Stomach smooth muscle (tissue), 2 donors: Measurements from ENCODE around the gene TCTN1.

Experiments
- H3K27ac ChIP-seq: one replicate; pipeline ENCODE4 v1.7.0; 2013; ENCODE audit warnings: mild to moderate bottlenecking, low read length, inconsistent platforms
- H3K27me3 ChIP-seq, 2 donors: one replicate each; pipeline ENCODE4 v1.7.0; 2013; ENCODE audit warnings: low read length in 2 of 2; ENCODE audit not compliant: insufficient read depth in 2 of 2, control insufficient read depth in 1 of 2
- H3K36me3 ChIP-seq, 2 donors: one replicate each; pipeline ENCODE4 v1.7.0; 2013; ENCODE audit warnings: low read length in 2 of 2; ENCODE audit not compliant: control insufficient read depth in 2 of 2, insufficient read depth in 2 of 2
- H3K4me1 ChIP-seq: one replicate; pipeline ENCODE4 v1.7.0; 2013; ENCODE audit warnings: low read length; ENCODE audit not compliant: control insufficient read depth, insufficient read depth
- H3K4me3 ChIP-seq, 2 donors: one replicate each; pipeline ENCODE4 v1.7.0; 2013; ENCODE audit warnings: low read length in 2 of 2
- H3K9ac ChIP-seq, 2 donors: one replicate each; pipeline ENCODE4 v1.7.0; 2013; ENCODE audit warnings: low read length in 2 of 2, mild to moderate bottlenecking in 1 of 2
- H3K9me3 ChIP-seq, 2 donors: one replicate each; pipeline ENCODE4 v1.7.0; 2013; ENCODE audit warnings: low read length in 2 of 2; ENCODE audit not compliant: control insufficient read depth in 2 of 2
- donor health status: healthy.
- donor health status: Pancreatic carcinoma.

Gene TCTN1

DNA sequence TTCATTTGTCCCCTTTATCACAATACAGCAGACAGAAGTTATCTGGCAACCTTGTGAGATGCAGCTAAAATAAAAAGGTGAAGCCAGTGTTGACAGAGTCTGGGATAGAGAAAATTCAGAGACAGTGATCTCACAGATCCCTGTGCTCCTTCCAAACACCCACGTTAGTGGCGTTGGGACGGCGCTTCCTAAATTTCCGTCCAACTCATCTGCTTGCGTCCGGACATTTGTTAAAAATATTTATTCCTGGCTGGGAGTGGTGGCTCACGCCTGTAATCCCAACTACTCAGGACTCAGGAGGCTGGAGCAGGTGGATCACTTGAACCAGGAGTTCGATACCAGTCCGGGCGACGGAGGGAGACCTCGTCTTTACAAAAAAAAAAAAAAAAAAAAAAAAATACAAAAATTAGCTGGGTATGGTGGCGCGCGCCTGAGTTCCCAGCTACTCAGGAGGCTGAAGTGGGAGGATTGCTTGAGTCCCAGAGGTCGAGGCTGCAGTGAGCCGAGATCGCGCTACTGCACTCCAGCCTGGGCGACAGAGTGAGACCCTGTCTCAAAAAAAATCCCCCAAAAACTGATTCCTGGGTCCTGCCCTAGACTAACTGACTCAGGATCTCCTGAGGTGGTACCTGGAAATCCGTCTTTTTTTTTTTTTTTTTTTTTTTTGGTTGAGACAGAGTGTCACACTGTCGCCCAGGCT lies 708 bp upstream of the TCTN1 start:
- no peak overlapping the region for H3K27ac ChIP-seq
- H3K4me1 ChIP-seq = peaks cover 7% of the 10 kb centered on the region
- no peaks in the 10 kb centered on the region for H3K9me3 ChIP-seq
- H3K9ac ChIP-seq = peak overlapping the region; percentile 66 to 95
- H3K27me3 ChIP-seq = no peaks in the 10 kb centered on the region
- peak overlapping the region; percentile 79 to 91 for H3K4me3 ChIP-seq
- peaks cover 2 to 6% of the 10 kb centered on the region in 2 donors for H3K36me3 ChIP-seq

- no peaks in the 10 kb centered on the region for H3K27me3 ChIP-seq
- H3K36me3 ChIP-seq = peaks cover 2 to 6% of the 10 kb centered on the region in 2 donors
- H3K9me3 ChIP-seq = no peaks in the 10 kb centered on the region
- no peak overlapping the region for H3K9ac ChIP-seq
- H3K4me3 ChIP-seq = no peak overlapping the region
- peaks cover 7% of the 10 kb centered on the region for H3K4me1 ChIP-seq
- H3K27ac ChIP-seq = no peak overlapping the region
Observed at GRCh38 chr12:110615171-110615570, 1.2 kb downstream of the TCTN1 start.

- H3K27ac ChIP-seq = no peak overlapping the region
Observed at GRCh38 chr12:110616471-110617115, 2.7 kb downstream of the TCTN1 start.

GRCh38 chr12:110619534-110619953 lies 5.6 kb downstream of the TCTN1 start:
- Histone ChIP-seq H3K4me1 (no peaks in the 10 kb centered on the region), H3K27me3 (no peaks in the 10 kb centered on the region), H3K9me3 (no peaks in the 10 kb centered on the region), H3K4me3 (no peak overlapping the region), H3K36me3 (peaks cover 9 to 10% of the 10 kb centered on the region in 2 donors), H3K27ac (no peak overlapping the region), H3K9ac (no peak overlapping the region)

More at GRCh38 chr12:110616471-110617115, 2.7 kb downstream of the TCTN1 start:
- Histone ChIP-seq H3K4me3 (no peak overlapping the region), H3K4me1 (peaks cover 7% of the 10 kb centered on the region), H3K9ac (no peak overlapping the region), H3K27me3 (no peaks in the 10 kb centered on the region), H3K36me3 (peaks cover 2 to 6% of the 10 kb centered on the region in 2 donors), H3K9me3 (no peaks in the 10 kb centered on the region)

GRCh38 chr12:110622582-110622981 lies 8.7 kb downstream of the TCTN1 start:
- H3K4me1 ChIP-seq = no peaks in the 10 kb centered on the region
- H3K9ac ChIP-seq = no peak overlapping the region
- H3K4me3 ChIP-seq = no peak overlapping the region
- peaks cover 4 to 7% of the 10 kb centered on the region in 2 donors for H3K36me3 ChIP-seq
- H3K9me3 ChIP-seq = no peaks in the 10 kb centered on the region
- no peak overlapping the region for H3K27ac ChIP-seq
- H3K27me3 ChIP-seq = no peaks in the 10 kb centered on the region

- no peaks in the 10 kb centered on the region for H3K9me3 ChIP-seq
- H3K4me1 ChIP-seq = no peaks in the 10 kb centered on the region
- peaks cover 16% of the 10 kb centered on the region in 2 donors for H3K36me3 ChIP-seq
- H3K9ac ChIP-seq = no peak overlapping the region
- no peak overlapping the region for H3K27ac ChIP-seq
- no peak overlapping the region for H3K4me3 ChIP-seq
- H3K27me3 ChIP-seq = no peaks in the 10 kb centered on the region
Observed at GRCh38 chr12:110627500-110628195, 13.7 kb downstream of the TCTN1 start.

GRCh38 chr12:110635055-110635454 lies 21.1 kb downstream of the TCTN1 start:
- Histone ChIP-seq H3K9me3 (no peaks in the 10 kb centered on the region), H3K27ac (no peak overlapping the region), H3K4me1 (peaks cover 11% of the 10 kb centered on the region), H3K27me3 (no peaks in the 10 kb centered on the region), H3K4me3 (no peak overlapping the region), H3K9ac (no peak overlapping the region), H3K36me3 (peaks cover 10 to 13% of the 10 kb centered on the region in 2 donors)

DNA sequence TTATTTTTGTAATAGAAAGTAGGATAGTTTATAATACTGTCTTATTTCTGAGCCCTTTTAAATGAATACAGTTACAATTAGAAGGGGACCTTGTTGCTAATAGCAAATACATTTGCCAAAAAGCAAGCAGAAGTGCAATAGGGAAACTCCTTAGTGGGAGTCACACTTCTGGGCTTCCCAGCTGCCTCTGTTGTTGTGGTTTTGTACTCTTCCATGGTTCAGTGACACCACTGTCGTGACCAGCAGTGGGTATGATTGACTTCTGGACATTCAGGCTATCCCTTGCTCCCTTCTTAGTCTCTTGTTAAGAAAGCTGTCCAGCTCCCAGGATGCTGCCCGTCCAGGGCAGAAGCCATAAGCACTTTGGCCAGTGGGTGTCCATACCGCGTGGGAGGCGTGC lies 22.6 kb downstream of the TCTN1 start:
- no peak overlapping the region for H3K4me3 ChIP-seq
- H3K27ac ChIP-seq = no peak overlapping the region
- no peaks in the 10 kb centered on the region for H3K9me3 ChIP-seq
- peaks cover 11% of the 10 kb centered on the region for H3K4me1 ChIP-seq
- H3K27me3 ChIP-seq = no peaks in the 10 kb centered on the region
- H3K9ac ChIP-seq = no peak overlapping the region
- H3K36me3 ChIP-seq = peaks cover 10 to 17% of the 10 kb centered on the region in 2 donors

- Histone ChIP-seq H3K9me3 (no peaks in the 10 kb centered on the region), H3K4me3 (no peak overlapping the region), H3K4me1 (peaks cover 11% of the 10 kb centered on the region), H3K9ac (no peak overlapping the region), H3K36me3 (peaks cover under 1 to 9% of the 10 kb centered on the region in 2 donors), H3K27me3 (no peaks in the 10 kb centered on the region), H3K27ac (no peak overlapping the region)
Observed at GRCh38 chr12:110637869-110638441, 24.0 kb downstream of the TCTN1 start.

GRCh38 chr12:110638796-110639195 lies 24.9 kb downstream of the TCTN1 start:
- H3K9me3 ChIP-seq = no peaks in the 10 kb centered on the region
- H3K36me3 ChIP-seq = peaks cover 0 to 8% of the 10 kb centered on the region in 2 donors
- H3K27ac ChIP-seq = no peak overlapping the region
- no peak overlapping the region for H3K4me3 ChIP-seq
- H3K9ac ChIP-seq = no peak overlapping the region
- no peaks in the 10 kb centered on the region for H3K27me3 ChIP-seq
- peaks cover 11% of the 10 kb centered on the region for H3K4me1 ChIP-seq
